ENCODE data around the gene CCP110. TPM values are rescaled to one million over a fixed set of nuclear protein-coding genes. Genes with fewer than 3 reads are reported as not detected.

Gene CCP110
- total RNA-seq, 1 experiment from 2014 or later = 6.4 TPM

DNA sequence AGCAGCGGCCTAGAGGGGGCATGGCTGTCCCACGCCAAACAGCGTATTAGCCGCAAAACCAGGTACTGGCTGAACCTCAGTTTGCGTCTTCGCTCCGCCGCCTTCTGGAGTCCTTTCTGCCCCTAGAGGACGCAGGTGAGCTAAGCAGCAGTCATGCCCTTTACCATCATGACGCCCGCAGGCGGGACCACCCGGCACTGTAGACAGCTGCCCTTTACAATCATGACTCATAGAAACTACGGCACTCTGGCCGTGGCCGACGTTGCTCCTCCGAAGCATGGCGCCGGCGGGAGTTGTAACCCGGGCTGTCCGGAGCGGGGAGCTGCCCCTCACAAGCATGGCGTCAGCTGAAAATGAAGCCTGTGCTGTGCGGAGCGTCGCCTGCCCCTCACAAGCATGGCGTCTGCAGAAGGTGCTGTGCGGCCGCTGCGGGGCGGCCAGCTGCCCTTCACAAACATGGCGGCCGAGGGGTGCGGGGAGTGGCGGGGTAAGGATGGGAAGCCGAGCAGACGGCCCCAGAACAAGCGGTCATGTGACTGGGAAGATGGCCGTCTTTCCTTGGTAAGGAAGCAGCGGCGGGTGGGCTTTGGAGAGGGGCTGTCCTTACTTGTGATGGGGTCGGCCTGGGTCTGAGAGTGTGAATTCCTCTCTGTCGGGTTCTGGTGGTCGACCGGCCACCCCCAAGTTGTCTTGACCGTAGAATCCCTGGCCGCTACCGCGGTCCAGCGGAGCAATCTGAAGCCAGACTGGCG, 31.6 kb downstream of the CCP110 start, which contains the start of gene VPS35L:
Gene VPS35L (plus strand): TSS at position 518 of the 752 bp plus-strand sequence. CDS start 27 bp downstream, at position 545.
- Histone ChIP-seq H3K36me3 (replicated peaks; ENCODE audit: control insufficient read depth, insufficient read depth, low read length) (no peaks in the 10 kb centered on the region), H3K4me3 (ENCODE audit: insufficient read depth, low read depth, low read length) (peak within 1 kb of the TSS; percentile 56), H3K27me3 (ENCODE audit: control insufficient read depth, insufficient read depth, low read length) (no peaks in the 10 kb centered on the region)
- peak; percentile 92 for DNase-seq

DNA sequence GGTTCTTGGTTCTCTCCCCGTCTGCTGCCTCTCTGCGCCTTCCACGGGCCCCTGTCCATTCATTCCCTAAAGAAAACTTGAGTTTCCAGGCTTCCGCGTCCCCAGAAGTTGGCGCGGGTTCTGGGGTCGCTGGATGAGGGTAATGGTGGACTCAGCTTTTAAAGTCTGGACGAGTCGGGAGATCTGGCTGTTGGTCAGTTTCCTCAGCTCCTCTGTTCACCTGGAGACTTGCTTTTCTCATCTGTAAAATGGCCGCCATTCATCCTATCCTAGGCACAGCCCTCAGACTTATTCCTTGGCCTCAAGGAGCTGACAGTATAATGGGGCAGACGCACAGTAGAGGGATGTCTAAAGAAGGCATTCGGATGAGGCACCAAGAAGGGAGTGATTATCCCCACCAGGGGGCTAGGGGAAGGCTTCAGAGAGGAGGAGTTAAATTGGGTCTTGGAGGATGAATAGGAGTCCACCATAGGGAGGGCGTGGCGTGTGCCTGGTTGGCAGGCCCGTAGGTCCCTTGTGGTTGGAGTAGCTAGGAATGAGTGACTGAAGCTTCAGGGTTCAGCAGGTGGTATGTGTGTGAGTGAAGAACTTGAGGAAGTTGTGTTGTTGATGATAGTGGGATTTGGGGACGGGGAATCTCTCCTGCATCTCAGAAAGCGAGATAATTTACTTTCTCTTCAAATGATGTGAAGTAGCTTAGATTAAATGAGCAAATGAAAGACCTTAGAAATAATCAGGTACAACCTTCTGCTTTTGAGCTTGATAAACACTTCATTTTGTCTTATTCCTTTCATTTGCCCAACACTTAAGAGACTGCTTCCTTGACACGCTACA, 32.4 kb downstream of the CCP110 start:
- Histone ChIP-seq H3K27me3 (ENCODE audit: control insufficient read depth, insufficient read depth, low read length) (no peaks in the 10 kb centered on the region), H3K4me3 (ENCODE audit: insufficient read depth, low read depth, low read length) (peak overlapping the region; percentile 56), H3K36me3 (replicated peaks; ENCODE audit: control insufficient read depth, insufficient read depth, low read length) (no peaks in the 10 kb centered on the region)
- DNase-seq = peak; percentile 85

DNA sequence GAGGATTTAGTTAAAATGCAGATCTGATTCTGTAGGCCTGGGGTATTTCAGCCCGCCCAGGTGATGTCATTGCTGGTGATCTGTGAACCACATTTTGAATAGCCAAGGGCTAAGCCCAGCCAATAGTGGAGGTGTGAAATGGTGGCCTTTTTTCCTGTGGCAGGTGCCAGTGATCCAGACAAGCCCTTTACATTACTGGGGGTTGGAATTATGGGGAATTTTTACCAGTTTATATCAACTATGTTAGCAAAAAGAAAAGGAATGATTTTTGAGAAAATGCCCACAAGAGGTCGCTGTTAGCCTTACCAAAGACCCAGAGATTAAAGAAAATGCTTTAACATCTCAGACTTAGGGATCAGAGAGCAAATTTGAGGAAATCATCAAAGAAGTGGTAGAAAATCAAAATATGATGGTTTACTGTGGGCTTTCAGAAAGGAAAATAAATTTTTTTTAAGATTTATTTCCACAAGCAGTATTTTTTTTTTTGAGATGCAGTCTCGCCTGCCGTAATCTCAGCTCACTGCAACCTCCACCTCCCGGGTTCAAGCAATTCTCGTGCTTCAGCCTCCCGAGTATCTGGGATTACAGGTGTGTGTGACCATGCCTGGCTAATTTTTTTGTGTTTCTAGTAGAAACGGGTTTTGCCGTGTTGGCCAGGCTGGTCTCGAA, 35.6 kb downstream of the CCP110 start:
- peak; percentile 43 for DNase-seq
- Histone ChIP-seq H3K4me3 (ENCODE audit: insufficient read depth, low read depth, low read length) (no peak overlapping the region), H3K27me3 (ENCODE audit: control insufficient read depth, insufficient read depth, low read length) (no peaks in the 10 kb centered on the region), H3K36me3 (replicated peaks; ENCODE audit: control insufficient read depth, insufficient read depth, low read length) (no peaks in the 10 kb centered on the region)

DNA sequence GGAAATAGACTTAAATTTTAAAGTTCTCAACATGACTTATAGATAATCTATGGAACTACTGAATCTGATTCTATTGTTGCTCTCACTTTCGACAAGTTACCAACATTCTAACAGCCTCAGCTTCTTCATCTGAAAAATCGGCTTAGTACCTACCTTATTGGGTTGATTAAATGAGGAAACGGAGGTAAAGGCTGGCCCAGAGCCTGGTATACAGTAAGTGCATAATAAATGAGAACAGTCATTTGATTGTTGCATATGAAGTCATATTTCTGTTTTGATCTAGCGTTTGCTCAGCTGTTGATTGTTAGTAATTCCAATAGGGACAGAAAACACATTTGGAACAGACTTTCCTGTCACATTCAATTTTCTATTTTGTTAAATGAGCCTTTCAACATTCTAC, 36.3 kb downstream of the CCP110 start:
- Histone ChIP-seq H3K4me3 (ENCODE audit: insufficient read depth, low read depth, low read length) (no peak overlapping the region), H3K27me3 (ENCODE audit: control insufficient read depth, insufficient read depth, low read length) (no peaks in the 10 kb centered on the region), H3K36me3 (replicated peaks; ENCODE audit: control insufficient read depth, insufficient read depth, low read length) (peaks cover under 1% of the 10 kb centered on the region)
- DNase-seq = no peak

DNA sequence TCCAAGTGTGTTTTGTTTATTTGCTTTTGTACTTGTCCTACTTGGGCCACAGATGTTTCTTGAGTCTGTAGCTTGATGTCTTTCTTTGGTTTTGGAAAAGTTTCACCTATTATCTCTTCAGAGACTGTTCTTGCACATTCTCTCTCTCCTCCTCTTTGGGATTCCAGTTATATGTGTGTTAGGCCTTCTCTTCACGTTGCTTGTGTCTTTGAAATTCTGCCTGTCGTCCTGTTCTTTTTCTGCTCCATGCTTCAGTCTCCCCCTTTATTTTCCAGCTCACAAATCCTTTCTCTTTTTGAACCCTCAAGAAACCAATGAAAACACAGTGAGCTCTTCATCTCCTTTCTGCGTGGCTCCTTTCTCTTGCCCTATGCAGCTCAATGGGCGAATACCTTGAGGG, 39.6 kb downstream of the CCP110 start:
- Histone ChIP-seq H3K4me3 (ENCODE audit: insufficient read depth, low read depth, low read length) (no peak overlapping the region), H3K36me3 (replicated peaks; ENCODE audit: control insufficient read depth, insufficient read depth, low read length) (peaks cover 7% of the 10 kb centered on the region), H3K27me3 (ENCODE audit: control insufficient read depth, insufficient read depth, low read length) (no peaks in the 10 kb centered on the region)
- DNase-seq = no peak

DNA sequence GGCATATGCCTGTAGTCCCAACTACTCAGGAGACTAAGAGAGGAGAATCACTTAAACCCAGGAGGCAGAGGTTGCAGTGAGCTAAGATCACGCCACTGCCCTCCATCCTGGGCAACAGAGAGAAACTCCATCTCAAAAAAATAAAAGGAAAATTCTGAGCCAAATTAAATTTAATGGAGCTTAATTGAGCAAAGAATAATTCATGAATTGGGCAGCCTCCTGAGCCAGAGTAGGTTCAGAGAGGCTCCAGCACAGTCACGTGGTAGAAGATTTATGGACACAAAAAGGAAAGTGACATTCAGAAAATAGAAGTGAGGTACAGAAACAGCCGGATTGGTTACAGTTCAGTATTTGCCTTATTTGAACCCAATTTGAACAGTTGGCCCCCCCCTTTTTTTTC, 42.6 kb downstream of the CCP110 start:
- peaks cover 11% of the 10 kb centered on the region for H3K36me3 ChIP-seq (replicated peaks; ENCODE audit: control insufficient read depth, insufficient read depth, low read length)
- H3K4me3 ChIP-seq (ENCODE audit: insufficient read depth, low read depth, low read length) = no peak overlapping the region
- no peaks in the 10 kb centered on the region for H3K27me3 ChIP-seq (ENCODE audit: control insufficient read depth, insufficient read depth, low read length)
- no peak for DNase-seq

DNA sequence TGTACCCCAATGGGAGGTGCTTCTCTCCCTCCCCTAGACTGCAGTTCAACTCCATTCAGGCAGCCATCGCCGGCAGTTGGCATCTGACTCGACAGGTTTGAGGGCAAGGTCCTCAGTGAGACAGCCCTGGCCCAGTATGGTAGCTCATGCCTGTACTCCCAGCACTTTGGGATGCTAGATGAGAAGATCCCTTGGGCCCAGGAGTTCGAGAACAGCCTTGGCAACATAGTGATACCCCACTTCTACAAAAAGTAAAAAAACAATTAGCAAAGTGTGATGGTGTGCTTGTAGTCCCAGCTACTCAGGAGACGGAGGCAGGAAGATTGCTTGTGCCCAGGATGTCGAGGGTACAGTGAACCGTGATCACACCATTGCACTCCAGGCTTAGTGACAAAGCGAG, 43.8 kb downstream of the CCP110 start:
- Histone ChIP-seq H3K27me3 (ENCODE audit: control insufficient read depth, insufficient read depth, low read length) (no peaks in the 10 kb centered on the region), H3K36me3 (replicated peaks; ENCODE audit: control insufficient read depth, insufficient read depth, low read length) (peaks cover 12% of the 10 kb centered on the region), H3K4me3 (ENCODE audit: insufficient read depth, low read depth, low read length) (no peak overlapping the region)
- no peak for DNase-seq

DNA sequence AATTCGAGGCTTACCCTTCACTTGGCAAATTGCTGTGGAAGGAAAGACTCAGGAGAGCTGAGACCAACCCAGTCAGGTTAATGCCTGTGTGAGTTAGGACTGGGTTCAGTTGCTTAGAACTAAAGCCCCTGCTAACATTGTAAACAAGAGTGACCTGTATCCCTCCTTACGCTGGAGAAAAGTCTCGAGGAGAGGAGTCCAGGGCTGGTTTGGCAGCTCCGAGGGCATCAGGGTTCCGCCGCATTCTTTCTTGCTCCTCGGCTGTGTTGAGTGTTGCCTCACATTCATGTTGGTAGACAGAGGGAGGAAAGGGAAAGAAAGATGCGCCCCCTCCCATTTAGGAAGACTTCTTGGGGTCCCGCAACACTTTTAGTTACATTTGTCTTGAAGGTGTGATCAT, 50.3 kb downstream of the CCP110 start:
- peaks cover 13% of the 10 kb centered on the region for H3K36me3 ChIP-seq (replicated peaks; ENCODE audit: control insufficient read depth, insufficient read depth, low read length)
- H3K27me3 ChIP-seq (ENCODE audit: control insufficient read depth, insufficient read depth, low read length) = no peaks in the 10 kb centered on the region
- H3K4me3 ChIP-seq (ENCODE audit: insufficient read depth, low read depth, low read length) = no peak overlapping the region
- DNase-seq = no peak

DNA sequence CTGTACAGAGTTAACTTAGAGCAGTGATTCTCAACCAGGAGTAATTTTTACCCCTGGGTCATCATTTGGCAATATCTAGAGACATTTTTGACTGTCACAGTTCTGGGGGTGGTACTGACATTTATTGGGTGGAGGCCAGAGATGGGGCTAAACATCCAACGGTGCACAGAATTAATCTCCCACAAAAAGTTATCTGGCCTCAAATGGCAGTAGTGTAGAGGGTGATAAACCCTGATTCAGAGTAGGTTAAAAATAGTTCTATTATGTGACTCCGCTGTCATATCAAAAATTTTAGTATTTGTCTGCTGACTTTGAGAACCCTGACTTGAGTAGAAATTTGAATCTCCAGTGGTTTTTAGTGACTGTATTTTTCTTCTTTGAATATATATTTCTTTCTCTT, 50.9 kb downstream of the CCP110 start:
- Histone ChIP-seq H3K4me3 (ENCODE audit: insufficient read depth, low read depth, low read length) (no peak overlapping the region), H3K27me3 (ENCODE audit: control insufficient read depth, insufficient read depth, low read length) (no peaks in the 10 kb centered on the region), H3K36me3 (replicated peaks; ENCODE audit: control insufficient read depth, insufficient read depth, low read length) (peaks cover 11% of the 10 kb centered on the region)
- DNase-seq = no peak

DNA sequence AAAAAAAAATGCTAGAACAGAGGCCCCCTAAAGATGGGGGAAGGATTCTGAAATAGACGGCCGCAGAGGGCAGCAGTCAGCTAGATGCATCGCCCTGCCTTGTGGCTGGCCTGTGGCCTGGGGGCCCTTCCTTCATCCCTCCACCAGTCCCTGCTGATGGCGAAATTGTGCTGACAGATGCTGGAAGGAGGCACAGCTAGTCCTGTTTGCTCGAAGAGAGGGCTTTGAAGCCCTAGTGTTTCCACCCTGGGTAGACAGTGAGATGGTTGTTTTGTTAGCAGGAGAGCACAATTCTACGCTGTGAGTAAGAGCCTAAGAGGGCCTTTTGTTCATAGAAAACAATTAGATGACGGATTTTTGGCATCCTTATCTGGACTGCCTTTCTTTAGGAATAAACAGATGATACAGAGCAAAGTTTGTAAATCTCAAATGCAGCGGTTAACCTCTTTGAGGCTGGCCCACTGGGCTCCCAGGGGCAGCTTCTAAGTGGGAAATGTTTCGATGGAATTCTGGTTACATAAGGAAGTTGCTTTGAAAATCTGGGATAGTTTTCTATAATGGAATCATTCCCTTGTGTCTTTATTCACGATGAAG, 54.7 kb downstream of the CCP110 start:
- DNase-seq = no peak
- Histone ChIP-seq H3K36me3 (replicated peaks; ENCODE audit: control insufficient read depth, insufficient read depth, low read length) (peaks cover 15% of the 10 kb centered on the region), H3K4me3 (ENCODE audit: insufficient read depth, low read depth, low read length) (no peak overlapping the region), H3K27me3 (ENCODE audit: control insufficient read depth, insufficient read depth, low read length) (no peaks in the 10 kb centered on the region)

DNA sequence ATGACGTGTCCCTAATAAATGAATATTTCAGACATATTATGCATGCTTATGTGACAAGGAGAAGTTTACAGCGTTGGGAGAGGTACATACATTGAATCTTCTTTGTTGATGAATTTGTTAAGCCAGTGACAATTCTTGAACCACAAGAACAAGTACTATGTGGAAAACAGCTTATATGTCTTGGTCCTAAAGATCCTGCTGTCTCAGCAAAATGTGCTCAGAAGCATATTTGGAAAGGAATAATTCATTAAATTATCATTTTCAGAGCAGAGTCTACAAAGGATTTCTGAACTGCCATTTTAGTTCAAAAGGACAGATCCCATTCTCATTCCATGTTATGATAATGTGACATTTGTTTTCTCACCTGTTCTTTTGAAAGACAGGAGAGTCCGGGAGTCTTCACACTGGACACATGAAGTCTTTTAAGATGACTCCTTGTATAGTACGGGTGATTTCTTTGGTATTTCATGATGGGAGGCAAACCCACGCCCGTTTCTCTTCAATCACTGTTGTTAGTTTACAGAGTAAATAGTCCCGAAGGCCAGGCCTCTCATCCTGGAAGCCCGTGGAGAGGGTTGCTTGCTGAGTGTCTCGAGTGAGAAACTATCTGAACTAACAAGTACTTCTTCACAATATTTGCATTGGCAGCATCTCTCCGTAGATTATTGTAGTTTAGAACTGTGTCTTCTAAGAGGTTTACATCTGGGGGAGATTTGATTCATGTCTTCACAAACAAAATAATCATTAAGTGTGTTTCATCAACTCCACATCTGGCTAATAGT, 58.5 kb downstream of the CCP110 start:
- Histone ChIP-seq H3K4me3 (ENCODE audit: insufficient read depth, low read depth, low read length) (no peak overlapping the region), H3K36me3 (replicated peaks; ENCODE audit: control insufficient read depth, insufficient read depth, low read length) (peaks cover 12% of the 10 kb centered on the region), H3K27me3 (ENCODE audit: control insufficient read depth, insufficient read depth, low read length) (no peaks in the 10 kb centered on the region)
- DNase-seq = no peak

DNA sequence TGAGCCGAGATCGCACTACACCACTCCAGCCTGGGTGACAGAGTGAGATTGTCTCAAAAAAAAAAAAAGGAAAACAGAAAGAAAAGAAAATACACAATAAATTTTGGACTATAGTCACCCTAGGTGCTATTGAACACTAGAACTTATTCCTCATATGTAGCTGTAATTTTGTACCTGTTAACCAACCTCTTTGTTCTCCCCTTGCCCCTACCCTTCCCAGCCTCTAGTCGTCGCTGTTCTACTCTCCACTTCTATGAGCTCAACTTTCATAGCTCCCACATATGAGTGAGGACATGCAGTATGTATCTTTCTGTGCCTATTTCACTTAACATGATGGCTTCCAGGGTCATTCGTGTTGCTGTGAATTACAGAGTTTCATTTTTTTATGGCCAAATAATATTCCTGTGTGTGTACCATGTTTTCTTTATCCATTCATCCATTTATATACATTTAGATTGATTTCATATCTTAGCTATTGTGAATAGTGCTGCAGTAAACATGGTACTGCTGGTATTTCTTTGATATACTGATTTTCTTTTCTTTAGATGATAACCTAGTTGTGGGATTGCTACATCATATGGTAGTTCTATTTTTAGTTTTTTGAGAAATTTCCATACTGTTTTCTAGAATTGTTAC, 60.0 kb downstream of the CCP110 start:
- H3K4me3 ChIP-seq (ENCODE audit: insufficient read depth, low read depth, low read length) = no peak overlapping the region
- DNase-seq = peak; percentile 54
- no peaks in the 10 kb centered on the region for H3K27me3 ChIP-seq (ENCODE audit: control insufficient read depth, insufficient read depth, low read length)
- peaks cover 9% of the 10 kb centered on the region for H3K36me3 ChIP-seq (replicated peaks; ENCODE audit: control insufficient read depth, insufficient read depth, low read length)

DNA sequence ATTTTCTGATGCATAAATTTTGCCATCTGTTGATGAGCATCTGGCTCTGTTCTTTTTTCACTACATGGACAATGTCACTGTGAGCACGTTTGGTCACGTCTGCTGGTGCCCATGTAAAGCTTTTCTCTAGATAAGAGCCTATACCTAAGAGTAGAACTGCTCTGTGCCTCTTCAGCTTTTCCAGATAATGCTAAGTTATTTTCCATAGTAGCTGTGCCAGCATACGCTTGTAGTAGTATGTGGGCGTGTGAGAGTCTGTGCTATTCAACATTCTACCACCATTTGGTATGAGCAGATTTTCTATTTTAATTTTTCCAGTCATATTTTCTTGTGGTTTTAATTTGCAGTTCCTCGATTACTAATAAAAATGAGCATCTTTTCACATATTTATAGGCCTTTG, 64.9 kb downstream of the CCP110 start:
- H3K36me3 ChIP-seq (replicated peaks; ENCODE audit: control insufficient read depth, insufficient read depth, low read length) = peaks cover 6% of the 10 kb centered on the region
- no peak overlapping the region for H3K4me3 ChIP-seq (ENCODE audit: insufficient read depth, low read depth, low read length)
- no peaks in the 10 kb centered on the region for H3K27me3 ChIP-seq (ENCODE audit: control insufficient read depth, insufficient read depth, low read length)
- DNase-seq = no peak

Data from H7 (cell line).